B cell (primary cell): ENCODE measurements around the gene IKZF1. TPM values are rescaled to one million over a fixed set of nuclear protein-coding genes. Genes with fewer than 3 reads are reported as not detected.

Experiments used
- ATAC-seq: fragments of 200-7000 bp; cut with Tn5 transposase; one replicate; pipeline ENCODE4 v1.10.0; 2021; ENCODE audit warnings: low read depth, mild to moderate bottlenecking, moderate number of reproducible peaks, moderate library complexity
- CTCF ChIA-PET: fragments of 350-600 bp; sonication (Branson Sonifier 250); formaldehyde crosslinking; loops from one replicate; lab custom pipeline; 2021; ENCODE audit warnings: antibody characterized with exemption, inconsistent platforms; lab: Charles Lee
- POLR2A ChIA-PET: fragments of 350-600 bp; sonication (Branson Sonifier 250); formaldehyde crosslinking; loops from one replicate; lab custom pipeline; 2021; ENCODE audit warnings: antibody characterized with exemption; lab: Charles Lee
- DNase-seq: peaks from one replicate; pipeline ENCODE4 v3.0.0; 2013
- H2AFZ ChIP-seq: 2 replicates; pipeline ENCODE4 v1.6.1; 2012; ENCODE audit warnings: mild to moderate bottlenecking, low read depth, low read length; ENCODE audit not compliant: insufficient read depth, poor library complexity, severe bottlenecking
- H3K27ac ChIP-seq, 2 donors: 1 replicate in 1 of 2; 2 replicates in 1 of 2; pipeline ENCODE4 v1.5.1; 2012 to 2013; ENCODE audit warnings: low read length in 2 of 2, mild to moderate bottlenecking in 2 of 2, moderate library complexity in 1 of 2
- H3K27me3 ChIP-seq, 4 experiments: fragments of 200-600 bp in 1 of 4; sonication (generic) in 1 of 4; replicated peaks in 1 of 4; 1 replicate in 2 of 4; 2 replicates in 2 of 4; pipeline versions ENCODE4 v1.6.1 to v1.7.0; 2013 to 2016; ENCODE audit warnings: low read length in 3 of 4, mild to moderate bottlenecking in 2 of 4, mixed read lengths in 1 of 4, moderate library complexity in 1 of 4; ENCODE audit not compliant: insufficient read depth in 4 of 4, control insufficient read depth in 3 of 4; ENCODE audit errors: control extremely low read depth in 1 of 4
- H3K36me3 ChIP-seq, 2 experiments: replicated peaks in 1 of 2; 1 replicate in 1 of 2; 2 replicates in 1 of 2; pipeline versions ENCODE4 v1.6.1 to v1.7.1; 2013; ENCODE audit warnings: low read length in 1 of 2; ENCODE audit not compliant: insufficient read depth in 2 of 2, control insufficient read depth in 1 of 2; ENCODE audit errors: control extremely low read depth in 1 of 2, extremely low read depth in 1 of 2
- H3K4me1 ChIP-seq, 2 donors: fragments of 200-600 bp in 1 of 2; sonication (generic) in 1 of 2; 1 replicate in 1 of 2; 2 replicates in 1 of 2; pipeline versions ENCODE4 v1.5.1 to v1.6.1; 2013 to 2017; ENCODE audit warnings: low read length in 2 of 2; ENCODE audit not compliant: control insufficient read depth in 2 of 2, insufficient read depth in 2 of 2
- H3K4me2 ChIP-seq: replicated peaks from 2 replicates; pipeline ENCODE3; 2012; ENCODE audit warnings: mild to moderate bottlenecking, low read depth, low read length; ENCODE audit not compliant: poor library complexity, severe bottlenecking
- H3K4me3 ChIP-seq, 5 experiments: fragments of 200-600 bp in 1 of 5; sonication (generic) in 1 of 5; 1 replicate in 3 of 5; 2 replicates in 2 of 5; pipeline versions ENCODE4 v1.5.1 to v1.7.0; 2011 to 2016; ENCODE audit warnings: low read length in 4 of 5, mild to moderate bottlenecking in 4 of 5, low read depth in 2 of 5, control low read depth in 1 of 5, moderate library complexity in 1 of 5; ENCODE audit not compliant: insufficient read depth in 1 of 5; ENCODE audit errors: control extremely low read depth in 1 of 5, extremely low read depth in 1 of 5
- H3K79me2 ChIP-seq: fragments of 200-600 bp; sonication (generic); one replicate; pipeline ENCODE4 v1.6.0; 2016; ENCODE audit warnings: low read length; ENCODE audit not compliant: control insufficient read depth, insufficient read depth
- H3K9ac ChIP-seq: fragments of 200-600 bp; sonication (generic); 2 replicates; pipeline ENCODE4 v1.6.1; 2017; ENCODE audit warnings: mild to moderate bottlenecking, low read length, moderate library complexity
- H3K9me3 ChIP-seq, 3 donors: one replicate each; pipeline versions ENCODE4 v1.6.1 to v1.7.1; 2013; ENCODE audit warnings: low read length in 2 of 3; ENCODE audit not compliant: control insufficient read depth in 2 of 3, insufficient read depth in 1 of 3; ENCODE audit errors: control extremely low read depth in 1 of 3
- H4K20me1 ChIP-seq: 2 replicates; pipeline ENCODE4 v1.6.0; 2012; ENCODE audit warnings: mild to moderate bottlenecking, low read length; ENCODE audit not compliant: insufficient read depth, control insufficient read depth, poor library complexity, severe bottlenecking
- H3K27ac Mint-ChIP-seq: one replicate; pipeline ENCODE4 v1.8.0; 2021; ENCODE audit warnings: mixed read lengths
- H3K27me3 Mint-ChIP-seq: one replicate; pipeline ENCODE4 v1.8.0; 2021; ENCODE audit warnings: mixed read lengths
- H3K4me1 Mint-ChIP-seq: one replicate; pipeline ENCODE4 v1.8.0; 2021; ENCODE audit warnings: mixed read lengths
- H3K4me3 Mint-ChIP-seq: one replicate; pipeline ENCODE4 v1.8.0; 2021; ENCODE audit warnings: mixed read lengths
- H3K9me3 Mint-ChIP-seq: one replicate; pipeline ENCODE4 v1.8.0; 2022; ENCODE audit warnings: mixed read lengths; ENCODE audit not compliant: insufficient read depth
- EZH2 ChIP-seq: IDR thresholded peaks from 2 replicates; pipeline ENCODE4 v1.6.1; 2012; ENCODE audit warnings: borderline replicate concordance, low read depth, mild to moderate bottlenecking, moderate library complexity, low read length; ENCODE audit not compliant: insufficient read depth, poor library complexity, severe bottlenecking
- WGBS: methylation state at CpG from one replicate; pipeline ENCODE4 v1.1.5; 2013; ENCODE audit warnings: missing lambda C conversion rate; ENCODE audit not compliant: insufficient coverage; 5-methylcytosine and 5-hydroxymethylcytosine counted together
- intact Hi-C: fragments of 100-400 bp; cut with micrococcal nuclease; formaldehyde crosslinking; loops from one replicate; pipeline ENCODE4 v1.10.0; 2022
- polyA plus RNA-seq: library from polyadenylated mRNA; depleted of rRNA; stranded (reverse); fragments of >200 nt; gene quantifications from 2 replicates; pipeline ENCODE4 v1.2.3, GENCODE V29; 2012
- total RNA-seq, 2 donors: library from RNA; stranded (reverse); fragments of 120-200 nt in 1 of 2; gene quantifications; 1 replicate in 1 of 2; 2 replicates in 1 of 2; pipeline versions ENCODE4 v1.2.3 to v1.2.4, GENCODE V29; 2013 to 2022
- TF ChIP-seq, protein P1 (sequence below): fragments of 200-600 bp; IDR thresholded peaks from one replicate; pipeline ENCODE4 v1.8.0; 2022; ENCODE audit warnings: antibody characterized with exemption, mild to moderate bottlenecking

The IKZF1 gene
- total and polyA plus RNA-seq, 2 donors (not counting 1 experiment from before 2014, with no cell fraction given): 199 to 254 TPM

DNA sequence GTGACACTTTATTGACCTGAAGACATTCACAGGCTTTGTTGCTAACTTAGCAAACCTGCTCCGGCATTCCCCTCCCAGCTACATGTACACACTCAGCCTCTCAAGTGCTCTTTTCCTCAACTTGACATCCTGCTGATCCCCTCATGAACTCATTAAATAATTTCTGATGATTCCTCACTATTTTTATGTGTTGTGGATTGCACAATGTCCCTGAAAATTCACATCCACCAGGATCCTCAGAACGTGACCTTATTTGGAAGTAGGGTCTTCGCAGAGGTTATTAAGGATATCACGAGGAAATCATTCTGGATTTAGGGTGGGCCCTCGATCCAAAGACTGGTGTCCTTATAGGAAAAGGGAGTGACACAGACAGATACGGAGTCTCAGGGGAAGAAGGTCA is 118.3 kb downstream of the IKZF1 start:
- Histone ChIP-seq H2AFZ (no peak overlapping the region), H3K4me1 (peaks cover 5 to 10% of the 10 kb centered on the region in 2 donors), H3K9me3 (no peaks in the 10 kb centered on the region), H3K27me3 (no peaks in the 10 kb centered on the region), H3K79me2 (peaks cover 11% of the 10 kb centered on the region), H4K20me1 (no peaks in the 10 kb centered on the region), H3K4me2 (no peak overlapping the region), H3K27ac (no peak overlapping the region), H3K36me3 (no peaks in the 10 kb centered on the region), H3K9ac (no peak overlapping the region), H3K4me3 (no peak overlapping the region)
- Mint-ChIP-seq H3K4me1 (peaks cover 17% of the 10 kb centered on the region), H3K4me3 (no peak overlapping the region), H3K9me3 (no peaks in the 10 kb centered on the region), H3K27ac (no peak overlapping the region), H3K27me3 (no peaks in the 10 kb centered on the region)
- CTCF ChIA-PET: interaction anchor here (0.8 to 10.4 kb wide), 4 partner anchors 11 to 330 kb away, joined by 3 to 182 read pairs (median 4); no protein-coding TSS in a partner anchor
- POLR2A ChIA-PET: interaction anchor here (0.9 kb wide), 1 partner anchor 118 kb away, joined by 3 read pairs; no protein-coding TSS in a partner anchor
- 100% methylated on average over 5 of the region's 6 CpGs for WGBS
- no peak for ATAC-seq
- intact Hi-C loops: no loop called here
- no peak for DNase-seq
- TF ChIP-seq EZH2: no peak
- TF ChIP-seq, protein P1, sequence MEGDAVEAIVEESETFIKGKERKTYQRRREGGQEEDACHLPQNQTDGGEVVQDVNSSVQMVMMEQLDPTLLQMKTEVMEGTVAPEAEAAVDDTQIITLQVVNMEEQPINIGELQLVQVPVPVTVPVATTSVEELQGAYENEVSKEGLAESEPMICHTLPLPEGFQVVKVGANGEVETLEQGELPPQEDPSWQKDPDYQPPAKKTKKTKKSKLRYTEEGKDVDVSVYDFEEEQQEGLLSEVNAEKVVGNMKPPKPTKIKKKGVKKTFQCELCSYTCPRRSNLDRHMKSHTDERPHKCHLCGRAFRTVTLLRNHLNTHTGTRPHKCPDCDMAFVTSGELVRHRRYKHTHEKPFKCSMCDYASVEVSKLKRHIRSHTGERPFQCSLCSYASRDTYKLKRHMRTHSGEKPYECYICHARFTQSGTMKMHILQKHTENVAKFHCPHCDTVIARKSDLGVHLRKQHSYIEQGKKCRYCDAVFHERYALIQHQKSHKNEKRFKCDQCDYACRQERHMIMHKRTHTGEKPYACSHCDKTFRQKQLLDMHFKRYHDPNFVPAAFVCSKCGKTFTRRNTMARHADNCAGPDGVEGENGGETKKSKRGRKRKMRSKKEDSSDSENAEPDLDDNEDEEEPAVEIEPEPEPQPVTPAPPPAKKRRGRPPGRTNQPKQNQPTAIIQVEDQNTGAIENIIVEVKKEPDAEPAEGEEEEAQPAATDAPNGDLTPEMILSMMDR: no peak

DNA sequence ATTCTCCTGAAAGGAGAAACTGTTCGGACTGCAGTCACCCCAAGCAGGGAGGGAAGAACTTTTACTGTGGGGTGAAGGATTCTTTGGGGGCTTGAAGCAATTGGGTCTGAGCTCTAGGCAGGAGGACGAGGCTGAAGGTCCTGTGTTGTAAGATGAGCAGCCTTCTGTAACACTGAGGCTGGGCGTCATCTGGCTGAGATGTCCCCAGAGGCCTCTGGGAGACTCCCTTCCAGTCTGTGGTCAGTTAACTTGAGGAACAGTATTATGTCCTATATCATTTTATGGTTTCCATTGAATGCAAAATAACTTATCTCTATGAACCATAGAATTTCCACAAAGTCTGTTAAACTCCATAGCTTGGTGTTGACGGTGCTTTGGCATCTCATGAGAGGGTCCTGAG is 119.3 kb downstream of the IKZF1 start:
- no peak overlapping the region for H3K9ac ChIP-seq
- CTCF ChIA-PET: interaction anchor here (0.9 to 2.2 kb wide), 3 partner anchors 218 to 331 kb away, joined by 3 to 10 read pairs (median 4); no protein-coding TSS in a partner anchor
- no peak overlapping the region for H3K4me3 ChIP-seq
- Mint-ChIP-seq H3K4me3 (no peak overlapping the region), H3K9me3 (no peaks in the 10 kb centered on the region), H3K27me3 (no peaks in the 10 kb centered on the region), H3K27ac (no peak overlapping the region), H3K4me1 (peaks cover 10% of the 10 kb centered on the region)
- DNase-seq: no peak
- POLR2A ChIA-PET: interaction anchor here (0.9 kb wide), 1 partner anchor 119 kb away, joined by 3 read pairs; no protein-coding TSS in a partner anchor
- no peak for ATAC-seq
- no peaks in the 10 kb centered on the region for H3K36me3 ChIP-seq
- TF ChIP-seq, protein P1: no peak
- TF ChIP-seq EZH2: no peak
- no peak overlapping the region for H3K27ac ChIP-seq
- no peak overlapping the region for H2AFZ ChIP-seq
- H3K79me2 ChIP-seq: peaks cover 3% of the 10 kb centered on the region
- H4K20me1 ChIP-seq: no peaks in the 10 kb centered on the region
- peaks cover 0 to 4% of the 10 kb centered on the region in 2 donors for H3K4me1 ChIP-seq
- WGBS: 56% methylated on average over 4 of the region's 4 CpGs
- intact Hi-C loops: no loop called here
- H3K27me3 ChIP-seq: no peaks in the 10 kb centered on the region
- H3K4me2 ChIP-seq: no peak overlapping the region
- no peaks in the 10 kb centered on the region for H3K9me3 ChIP-seq
